K562 (cell line): ENCODE measurements around the gene UTP14A. TPM values are rescaled to one million over a fixed set of nuclear protein-coding genes. Genes with fewer than 3 reads are reported as not detected.

Experiments used
- ATAC-seq: fragments of 200-7000 bp; cut with Tn5 transposase; 3 replicates; pipeline ENCODE4 v1.9.1; 2020; ENCODE audit warnings: moderate library complexity
- BruUV-seq: library from RNA; stranded (reverse); fragments of 400-500 nt; replicated peaks from 2 replicates; lab custom pipeline; 2021; lab: Mats Ljungman, UMichigan
- CTCF ChIA-PET: fragments of 300-600 bp; formaldehyde crosslinking; extraction: SDS; loops from one replicate; lab custom pipeline; 2021; ENCODE audit warnings: low intra/inter-chr PET ratio; lab: Yijun Ruan, JAX
- POLR2A ChIA-PET: fragments of 300-600, 350-650 bp; sonication (Branson Sonifier 250); formaldehyde crosslinking; extraction: SDS; loops from one replicate; lab custom pipeline; 2021; ENCODE audit warnings: antibody characterized with exemption, inconsistent platforms; lab: Yijun Ruan, JAX
- DNase-seq, 4 experiments: peaks; one replicate each; pipeline versions ENCODE4 v3.0.0 to v3.0.0-alpha.2; 2011 to 2018; ENCODE audit warnings: low spot score in 3 of 4, mixed read lengths in 3 of 4; ENCODE audit errors: extremely low read depth in 1 of 4
- FAIRE-seq: peaks from 2 replicates; lab custom pipeline; 2011; peaks lifted over from hg19 to GRCh38; lab: Jason Lieb, UNC
- H2AFZ ChIP-seq: 2 replicates; pipeline ENCODE4 v1.6.0; 2011; ENCODE audit warnings: low read depth, low read length, control low read depth, inconsistent platforms
- H3K27ac ChIP-seq: fragments of 200-600 bp; 3 replicates; pipeline ENCODE4 v1.8.0; 2011; ENCODE audit warnings: low read depth, mild to moderate bottlenecking, control low read depth, inconsistent platforms, low read length, moderate library complexity, mixed read lengths; ENCODE audit errors: extremely low read depth
- H3K27me3 ChIP-seq, 2 experiments: fragments of 300-600 bp in 1 of 2; 2 replicates in 1 of 2; 3 replicates in 1 of 2; pipeline versions ENCODE4 v1.6.0 to v1.8.0; 2011; ENCODE audit warnings: inconsistent platforms in 2 of 2, low read length in 2 of 2, mild to moderate bottlenecking in 1 of 2, mixed read lengths in 1 of 2, moderate library complexity in 1 of 2; ENCODE audit not compliant: control insufficient read depth in 2 of 2, insufficient read depth in 2 of 2
- H3K36me3 ChIP-seq: fragments of 300-600 bp; 3 replicates; pipeline ENCODE4 v1.8.0; 2011; ENCODE audit warnings: mild to moderate bottlenecking, low read length, inconsistent platforms; ENCODE audit not compliant: control insufficient read depth, insufficient read depth
- H3K4me1 ChIP-seq, 2 experiments: fragments of 200-600 bp in 1 of 2; replicated peaks in 1 of 2; 2 replicates in 1 of 2; 3 replicates in 1 of 2; pipeline versions ENCODE4 v1.5.1 to v1.8.0; 2011; ENCODE audit warnings: inconsistent platforms in 2 of 2, low read length in 2 of 2, mild to moderate bottlenecking in 1 of 2, mixed read lengths in 1 of 2, moderate library complexity in 1 of 2; ENCODE audit not compliant: control insufficient read depth in 2 of 2, insufficient read depth in 2 of 2
- H3K4me2 ChIP-seq: 2 replicates; pipeline ENCODE4 v1.6.1; 2011; ENCODE audit warnings: low read length, control low read depth, inconsistent platforms, mixed read lengths; ENCODE audit not compliant: insufficient read depth
- H3K4me3 ChIP-seq: fragments of 200-600 bp; sonication (generic), shearing (Covaris generic); 2 replicates; pipeline ENCODE4 v1.5.1; 2016; ENCODE audit warnings: control low read depth, inconsistent platforms
- H3K79me2 ChIP-seq: fragments of 200-600 bp; 3 replicates; pipeline ENCODE4 v1.8.0; 2011; ENCODE audit warnings: low read length, inconsistent platforms; ENCODE audit not compliant: control insufficient read depth, insufficient read depth
- H3K9ac ChIP-seq, 2 experiments: 2 replicates each; pipeline versions ENCODE4 v1.6.0 to v1.6.1; 2011; ENCODE audit warnings: low read depth in 2 of 2, low read length in 2 of 2, control low read depth in 1 of 2, inconsistent platforms in 1 of 2, mild to moderate bottlenecking in 1 of 2, mixed read lengths in 1 of 2; ENCODE audit not compliant: insufficient read depth in 1 of 2
- H3K9me1 ChIP-seq: one replicate; pipeline ENCODE4 v1.6.0; 2011; ENCODE audit warnings: inconsistent platforms, mild to moderate bottlenecking, low read length, moderate library complexity; ENCODE audit not compliant: control insufficient read depth, insufficient read depth
- H3K9me3 ChIP-seq: replicated peaks from 2 replicates; pipeline ENCODE4 v1.5.1; 2011; ENCODE audit warnings: low read depth, low read length, inconsistent platforms; ENCODE audit not compliant: control insufficient read depth, insufficient read depth
- H4K20me1 ChIP-seq: replicated peaks from 2 replicates; pipeline ENCODE4 v1.6.1; 2011; ENCODE audit warnings: low read length, inconsistent platforms, mixed read lengths; ENCODE audit not compliant: control insufficient read depth, insufficient read depth
- CC2D1A ChIP-seq: fragments of 450-650 bp; IDR thresholded peaks from 2 replicates; pipeline ENCODE4 v1.6.1; 2017; ENCODE audit warnings: mild to moderate bottlenecking
- DACH1 ChIP-seq: fragments of 450-650 bp; IDR thresholded peaks from 2 replicates; pipeline ENCODE4 v1.6.1; 2018; ENCODE audit not compliant: partially characterized antibody
- HNRNPH1 ChIP-seq: fragments of 200-400 bp; formaldehyde crosslinking; optimal IDR thresholded peaks from 2 replicates; pipeline ENCODE3; 2017; ENCODE audit warnings: low read depth, mild to moderate bottlenecking, low read length, moderate library complexity
- NONO ChIP-seq, 2 experiments: fragments of 200-400 bp in 1 of 2; fragments of 450-650 bp in 1 of 2; formaldehyde crosslinking in 1 of 2; IDR thresholded peaks; 2 replicates each; pipeline ENCODE4 v1.6.1; 2017; ENCODE audit warnings: low read depth in 2 of 2, mild to moderate bottlenecking in 2 of 2, moderate library complexity in 2 of 2, low read length in 1 of 2
- NR4A1 ChIP-seq, 2 experiments: fragments of 250-450 bp in 1 of 2; fragments of 450-650 bp in 1 of 2; sonication (Bioruptor Pico) in 1 of 2; IDR thresholded peaks; 2 replicates each; pipeline versions ENCODE4 v1.4.0 to v1.6.1; 2016 to 2020; ENCODE audit warnings: mild to moderate bottlenecking in 2 of 2, missing compliant biosample characterization in 1 of 2, missing genetic modification characterization in 1 of 2, moderate library complexity in 1 of 2
- PHF21A ChIP-seq: fragments of 450-650 bp; IDR thresholded peaks from 2 replicates; pipeline ENCODE4 v1.6.1; 2017; ENCODE audit warnings: low read depth, borderline replicate concordance
- RAD21 ChIP-seq, 2 experiments: fragments of 250-450 bp in 1 of 2; fragments of 450-650 bp in 1 of 2; sonication (Bioruptor Pico) in 1 of 2; formaldehyde crosslinking in 1 of 2; IDR thresholded peaks in 1 of 2; conservative IDR thresholded peaks in 1 of 2; 2 replicates each; pipeline versions ENCODE4 v1.4.0 to v1.8.0; 2020 to 2022; ENCODE audit warnings: mild to moderate bottlenecking in 2 of 2, moderate library complexity in 1 of 2
- RAD51 ChIP-seq: fragments of 450-650 bp; IDR thresholded peaks from 2 replicates; pipeline ENCODE4 v1.7.1; 2016; ENCODE audit warnings: low read depth, mild to moderate bottlenecking, borderline replicate concordance
- TBP ChIP-seq: optimal IDR thresholded peaks from 2 replicates; pipeline ENCODE3; 2011; ENCODE audit warnings: low read depth, low read length, improper control_type of control experiment
- ZNF57 ChIP-seq: fragments of 450-650 bp; formaldehyde crosslinking; IDR thresholded peaks from 2 replicates; pipeline ENCODE4 v1.4.0; 2020; ENCODE audit warnings: mild to moderate bottlenecking, moderate library complexity
- WGBS: fragments of 100-300 bp; shearing (Covaris generic); methylation state at CpG from one replicate; pipeline ENCODE4 v1.1.6; 2016; ENCODE audit warnings: low coverage, mixed read lengths; ENCODE audit not compliant: insufficient coverage; ENCODE audit errors: missing lambda C conversion rate; 5-methylcytosine and 5-hydroxymethylcytosine counted together
- in situ Hi-C: fragments of 300-500 bp; cut with MboI; formaldehyde crosslinking; loops from 4 replicates; pipeline ENCODE4 v1.15.0; 2018; ENCODE audit warnings: inconsistent platforms, mixed read lengths
- intact Hi-C: fragments of 100-400 bp; cut with micrococcal nuclease; formaldehyde crosslinking; loops from 2 replicates; pipeline ENCODE4 v1.14.2; 2022
- polyA plus RNA-seq, 8 experiments: library from polyadenylated mRNA; depleted of rRNA in 4 of 8; stranded (reverse) in 5 of 8; unstranded in 3 of 8; fragments of >200 nt; fragmentation: Nextera tagmentation in 2 of 8; fragmentation: Illumina TruSeq in 1 of 8; extraction: Ambion mirVana in 2 of 8; extraction: Trizol in 1 of 8; gene quantifications; 2 replicates each; pipeline versions ENCODE4 v1.2.1 to v1.2.3, GENCODE V29; 2011 to 2014; ENCODE audit warnings: inconsistent platforms in 1 of 8, missing spikeins in 1 of 8
- total RNA-seq, 7 experiments: library from RNA; depleted of rRNA in 6 of 7; stranded (reverse); fragments of >200 nt in 6 of 7; fragmentation: Illumina TruSeq in 2 of 7; extraction: Trizol in 2 of 7; gene quantifications; 2 replicates each; pipeline versions ENCODE4 v1.2.1 to v1.2.3, GENCODE V29; 2011 to 2021; ENCODE audit warnings: low replicate concordance in 1 of 7
- TF ChIP-seq, protein P1 (sequence below), 2 experiments: fragments of 450-650 bp; formaldehyde crosslinking in 1 of 2; IDR thresholded peaks; 2 replicates each; pipeline versions ENCODE4 v1.4.0 to v1.6.1; 2014 to 2020; ENCODE audit warnings: mild to moderate bottlenecking in 2 of 2, borderline replicate concordance in 1 of 2, low read depth in 1 of 2
- TF ChIP-seq, protein P2 (sequence below): fragments of 250-450 bp; sonication (Bioruptor Pico); IDR thresholded peaks from 2 replicates; pipeline ENCODE4 v1.4.0; 2020; ENCODE audit warnings: mild to moderate bottlenecking, moderate library complexity, borderline replicate concordance

Gene UTP14A
- total and polyA plus RNA-seq, 9 of the 15 experiments (the other 6 are each of a cell fraction or from before 2014, with no cell fraction given) = 30.5 to 91.0 (median 64.1) TPM

DNA sequence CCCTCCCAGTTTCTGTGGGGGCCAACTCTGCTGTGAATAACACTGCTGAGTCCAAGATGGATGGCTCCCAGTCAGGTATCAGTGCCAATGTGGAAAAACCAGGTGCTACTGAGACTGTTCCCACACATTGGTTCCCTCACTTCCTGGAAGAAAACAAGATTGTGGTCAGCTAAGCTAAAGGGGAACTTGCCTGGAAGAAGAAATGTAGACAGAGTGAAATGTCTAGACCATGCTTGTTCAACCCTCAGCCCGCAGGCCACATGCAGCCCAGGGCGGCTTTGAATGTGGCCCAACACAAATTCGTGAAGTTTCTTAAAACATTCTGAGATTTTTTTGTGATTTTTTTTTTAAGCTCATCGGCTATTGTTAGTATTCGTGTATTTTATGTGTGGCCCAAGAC lies 28.6 kb upstream of the UTP14A start:
- in situ Hi-C loops = no loop called here
- no peak overlapping the region for H3K4me2 ChIP-seq
- CTCF ChIA-PET = no interaction called here
- TF ChIP-seq ZNF57 (CRISPR knock-in tag) = no peak
- TF ChIP-seq PHF21A = no peak
- no peak for TF ChIP-seq HNRNPH1
- no peak for TF ChIP-seq DACH1
- no peak for TF ChIP-seq TBP
- TF ChIP-seq, protein P1, sequence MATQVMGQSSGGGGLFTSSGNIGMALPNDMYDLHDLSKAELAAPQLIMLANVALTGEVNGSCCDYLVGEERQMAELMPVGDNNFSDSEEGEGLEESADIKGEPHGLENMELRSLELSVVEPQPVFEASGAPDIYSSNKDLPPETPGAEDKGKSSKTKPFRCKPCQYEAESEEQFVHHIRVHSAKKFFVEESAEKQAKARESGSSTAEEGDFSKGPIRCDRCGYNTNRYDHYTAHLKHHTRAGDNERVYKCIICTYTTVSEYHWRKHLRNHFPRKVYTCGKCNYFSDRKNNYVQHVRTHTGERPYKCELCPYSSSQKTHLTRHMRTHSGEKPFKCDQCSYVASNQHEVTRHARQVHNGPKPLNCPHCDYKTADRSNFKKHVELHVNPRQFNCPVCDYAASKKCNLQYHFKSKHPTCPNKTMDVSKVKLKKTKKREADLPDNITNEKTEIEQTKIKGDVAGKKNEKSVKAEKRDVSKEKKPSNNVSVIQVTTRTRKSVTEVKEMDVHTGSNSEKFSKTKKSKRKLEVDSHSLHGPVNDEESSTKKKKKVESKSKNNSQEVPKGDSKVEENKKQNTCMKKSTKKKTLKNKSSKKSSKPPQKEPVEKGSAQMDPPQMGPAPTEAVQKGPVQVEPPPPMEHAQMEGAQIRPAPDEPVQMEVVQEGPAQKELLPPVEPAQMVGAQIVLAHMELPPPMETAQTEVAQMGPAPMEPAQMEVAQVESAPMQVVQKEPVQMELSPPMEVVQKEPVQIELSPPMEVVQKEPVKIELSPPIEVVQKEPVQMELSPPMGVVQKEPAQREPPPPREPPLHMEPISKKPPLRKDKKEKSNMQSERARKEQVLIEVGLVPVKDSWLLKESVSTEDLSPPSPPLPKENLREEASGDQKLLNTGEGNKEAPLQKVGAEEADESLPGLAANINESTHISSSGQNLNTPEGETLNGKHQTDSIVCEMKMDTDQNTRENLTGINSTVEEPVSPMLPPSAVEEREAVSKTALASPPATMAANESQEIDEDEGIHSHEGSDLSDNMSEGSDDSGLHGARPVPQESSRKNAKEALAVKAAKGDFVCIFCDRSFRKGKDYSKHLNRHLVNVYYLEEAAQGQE (IDR thresholded peaks at IDR 0.05; ENCODE audit: borderline replicate concordance) = no peak
- TF ChIP-seq, protein P1 (CRISPR knock-in tag; IDR thresholded peaks at IDR 0.05; ENCODE audit: low read depth) = no peak
- TF ChIP-seq RAD21 (CRISPR knock-in tag; conservative IDR thresholded peaks at IDR 0.05 in 1 of 2, IDR thresholded peaks at IDR 0.05 in 1 of 2) = no peak
- TF ChIP-seq, protein P2, sequence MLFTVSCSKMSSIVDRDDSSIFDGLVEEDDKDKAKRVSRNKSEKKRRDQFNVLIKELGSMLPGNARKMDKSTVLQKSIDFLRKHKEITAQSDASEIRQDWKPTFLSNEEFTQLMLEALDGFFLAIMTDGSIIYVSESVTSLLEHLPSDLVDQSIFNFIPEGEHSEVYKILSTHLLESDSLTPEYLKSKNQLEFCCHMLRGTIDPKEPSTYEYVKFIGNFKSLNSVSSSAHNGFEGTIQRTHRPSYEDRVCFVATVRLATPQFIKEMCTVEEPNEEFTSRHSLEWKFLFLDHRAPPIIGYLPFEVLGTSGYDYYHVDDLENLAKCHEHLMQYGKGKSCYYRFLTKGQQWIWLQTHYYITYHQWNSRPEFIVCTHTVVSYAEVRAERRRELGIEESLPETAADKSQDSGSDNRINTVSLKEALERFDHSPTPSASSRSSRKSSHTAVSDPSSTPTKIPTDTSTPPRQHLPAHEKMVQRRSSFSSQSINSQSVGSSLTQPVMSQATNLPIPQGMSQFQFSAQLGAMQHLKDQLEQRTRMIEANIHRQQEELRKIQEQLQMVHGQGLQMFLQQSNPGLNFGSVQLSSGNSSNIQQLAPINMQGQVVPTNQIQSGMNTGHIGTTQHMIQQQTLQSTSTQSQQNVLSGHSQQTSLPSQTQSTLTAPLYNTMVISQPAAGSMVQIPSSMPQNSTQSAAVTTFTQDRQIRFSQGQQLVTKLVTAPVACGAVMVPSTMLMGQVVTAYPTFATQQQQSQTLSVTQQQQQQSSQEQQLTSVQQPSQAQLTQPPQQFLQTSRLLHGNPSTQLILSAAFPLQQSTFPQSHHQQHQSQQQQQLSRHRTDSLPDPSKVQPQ (CRISPR knock-in tag) = no peak
- no peak for TF ChIP-seq NR4A1 (CRISPR knock-in tag; IDR thresholded peaks at IDR 0.05)
- TF ChIP-seq NR4A1 (tag; IDR thresholded peaks at IDR 0.05) = no peak
- TF ChIP-seq NONO (IDR thresholded peaks at IDR 0.05; ENCODE audit: low read depth in 2 of 2, low read length in 1 of 2) = no peak
- TF ChIP-seq RAD51 = no peak
- no peak for TF ChIP-seq CC2D1A

More for the DNA sequence above, 28.6 kb upstream of the UTP14A start:
- H3K36me3 ChIP-seq = no peaks in the 10 kb centered on the region
- DNase-seq (no peak), ATAC-seq (no peak), FAIRE-seq (no peak)
- H3K27ac ChIP-seq = no peak overlapping the region
- H3K9ac ChIP-seq = no peak overlapping the region
- H3K4me3 ChIP-seq = no peak overlapping the region
- POLR2A ChIA-PET = no interaction called here
- intact Hi-C loops = no loop called here
- no peak overlapping the region for H2AFZ ChIP-seq
- no peaks in the 10 kb centered on the region for H3K9me1 ChIP-seq
- H3K4me1 ChIP-seq = no peaks in the 10 kb centered on the region
- no TSS peak for BruUV-seq
- no peaks in the 10 kb centered on the region for H4K20me1 ChIP-seq
- WGBS = 9% methylated on average over 5 of the region's 5 CpGs
- no peaks in the 10 kb centered on the region for H3K79me2 ChIP-seq
- H3K9me3 ChIP-seq = no peaks in the 10 kb centered on the region
- H3K27me3 ChIP-seq = peaks cover 2 to 4% of the 10 kb centered on the region in 2 experiments; a peak in 1 of 5 replicates
